Tongue (tissue), 2 donors: Measurements from ENCODE around the gene SP110. TPM values are rescaled to one million over a fixed set of nuclear protein-coding genes. Genes with fewer than 3 reads are reported as not detected.
A peak's percentile ranks its signal among the peaks of the same experiment; 100 is the strongest.
"Not testable (repeated sequence)": the region's sequence is repeated elsewhere in the genome, so short reads cannot be mapped to it uniquely, and the experiment has no call there.

Experiments
- DNase-seq: peaks from one replicate; pipeline ENCODE4 v3.0.0-alpha.2; 2015
- total RNA-seq: library from RNA; depleted of rRNA; stranded (reverse); fragments of >200 nt; gene quantifications from one replicate; pipeline ENCODE4 v1.2.3, GENCODE V29; 2014

The SP110 gene
- total RNA-seq, 1 donor from 2014 or later: 15.2 TPM

GRCh38 chr2:230224458-230224857, 4.7 kb upstream of the SP110 start:
- no peak for DNase-seq

GRCh38 chr2:230222829-230223228, 3.0 kb upstream of the SP110 start:
- DNase-seq: not testable (repeated sequence)

- no peak for DNase-seq
Observed at GRCh38 chr2:230221493-230221892, 1.7 kb upstream of the SP110 start.

- no peak for DNase-seq
Observed at GRCh38 chr2:230220347-230220969, 674 bp upstream of the SP110 start.

GRCh38 chr2:230218421-230218820, 1.4 kb downstream of the SP110 start:
- peak; percentile 3 for DNase-seq

- no peak for DNase-seq
Observed at GRCh38 chr2:230217424-230217823, 2.4 kb downstream of the SP110 start.

- DNase-seq: no peak
Observed at GRCh38 chr2:230216489-230216888, 3.3 kb downstream of the SP110 start.

GRCh38 chr2:230209422-230210051, 10.2 kb downstream of the SP110 start:
- DNase-seq: no peak

- DNase-seq: no peak
Observed at GRCh38 chr2:230208576-230208975, 11.2 kb downstream of the SP110 start.

- no peak for DNase-seq
Observed at GRCh38 chr2:230205721-230206120, 14.1 kb downstream of the SP110 start.

- no peak for DNase-seq
Observed at GRCh38 chr2:230205034-230205433, 14.8 kb downstream of the SP110 start.

GRCh38 chr2:230203110-230203676, 16.6 kb downstream of the SP110 start:
- DNase-seq: no peak

GRCh38 chr2:230202430-230203109, 17.2 kb downstream of the SP110 start:
- DNase-seq: no peak

GRCh38 chr2:230184727-230185578, 34.8 kb downstream of the SP110 start:
- no peak for DNase-seq

- no peak for DNase-seq
Observed at GRCh38 chr2:230181195-230181594, 38.6 kb downstream of the SP110 start.

GRCh38 chr2:230179907-230180306, 39.9 kb downstream of the SP110 start:
- DNase-seq: no peak

- DNase-seq: no peak
Observed at GRCh38 chr2:230178546-230179485, 41.0 kb downstream of the SP110 start.

- no peak for DNase-seq
Observed at GRCh38 chr2:230176996-230177395, 42.8 kb downstream of the SP110 start.

- DNase-seq: no peak
Observed at GRCh38 chr2:230174466-230174865, 45.3 kb downstream of the SP110 start.

- DNase-seq: no peak
Observed at GRCh38 chr2:230172852-230173251, 46.9 kb downstream of the SP110 start.

- no peak for DNase-seq
Observed at GRCh38 chr2:230172156-230172555, 47.6 kb downstream of the SP110 start.
